ENCODE results near the gene TDRD10. TPM values are rescaled to one million over a fixed set of nuclear protein-coding genes. Genes with fewer than 3 reads are reported as not detected.
"Not testable (repeated sequence)": the region's sequence is repeated elsewhere in the genome, so short reads cannot be mapped to it uniquely, and the experiment has no call there.

The TDRD10 gene
- polyA plus RNA-seq, 3 donors = 1.00 to 1.7 (median 1.7) TPM

- DNase-seq = no peak
Measured at GRCh38 chr1:154514066-154514553, 12.1 kb downstream of the TDRD10 start.

- no peak for DNase-seq
Measured at GRCh38 chr1:154517661-154518060, 15.6 kb downstream of the TDRD10 start.

GRCh38 chr1:154519591-154519991 lies 17.6 kb downstream of the TDRD10 start:
- DNase-seq = no peak

- DNase-seq = no peak
Measured at GRCh38 chr1:154520333-154520732, 18.3 kb downstream of the TDRD10 start.

- DNase-seq = no peak
Measured at GRCh38 chr1:154521695-154522094, 19.7 kb downstream of the TDRD10 start.

GRCh38 chr1:154524881-154525280 lies 22.9 kb downstream of the TDRD10 start:
- no peak for DNase-seq

- DNase-seq = no peak
Measured at GRCh38 chr1:154527192-154527591, 25.2 kb downstream of the TDRD10 start.

GRCh38 chr1:154529308-154529707 lies 27.3 kb downstream of the TDRD10 start:
- DNase-seq = no peak

- not testable (repeated sequence) for DNase-seq
Measured at GRCh38 chr1:154531950-154532349, 29.9 kb downstream of the TDRD10 start.

- DNase-seq = peak; percentile 21
Measured at GRCh38 chr1:154533952-154534844, 32.2 kb downstream of the TDRD10 start.

- DNase-seq = no peak
Measured at GRCh38 chr1:154536570-154536969, 34.6 kb downstream of the TDRD10 start.

GRCh38 chr1:154539486-154540483 lies 37.8 kb downstream of the TDRD10 start:
- no peak for DNase-seq

- no peak for DNase-seq
Measured at GRCh38 chr1:154541231-154541630, 39.2 kb downstream of the TDRD10 start.

GRCh38 chr1:154546264-154547063 lies 44.4 kb downstream of the TDRD10 start:
- DNase-seq = peak; percentile 10

- no peak for DNase-seq
Measured at GRCh38 chr1:154547105-154547732, 45.2 kb downstream of the TDRD10 start.

- no peak for DNase-seq
Measured at GRCh38 chr1:154548028-154548427, 46.0 kb downstream of the TDRD10 start.

- no peak for DNase-seq
Measured at GRCh38 chr1:154549202-154549770, 47.3 kb downstream of the TDRD10 start.

GRCh38 chr1:154550070-154550469 lies 48.1 kb downstream of the TDRD10 start:
- no peak for DNase-seq

GRCh38 chr1:154550657-154551056 lies 48.6 kb downstream of the TDRD10 start:
- DNase-seq = no peak

- DNase-seq = no peak
Measured at GRCh38 chr1:154551474-154551873, 49.5 kb downstream of the TDRD10 start.

GRCh38 chr1:154552036-154552435 lies 50.0 kb downstream of the TDRD10 start:
- DNase-seq = no peak

Data from renal pelvis (tissue), 4 donors.